ENCODE data around the gene RCOR2. TPM values are rescaled to one million over a fixed set of nuclear protein-coding genes. Genes with fewer than 3 reads are reported as not detected.

RCOR2 gene
- total RNA-seq, 1 donor from 2014 or later, result 18.8 TPM

DNA sequence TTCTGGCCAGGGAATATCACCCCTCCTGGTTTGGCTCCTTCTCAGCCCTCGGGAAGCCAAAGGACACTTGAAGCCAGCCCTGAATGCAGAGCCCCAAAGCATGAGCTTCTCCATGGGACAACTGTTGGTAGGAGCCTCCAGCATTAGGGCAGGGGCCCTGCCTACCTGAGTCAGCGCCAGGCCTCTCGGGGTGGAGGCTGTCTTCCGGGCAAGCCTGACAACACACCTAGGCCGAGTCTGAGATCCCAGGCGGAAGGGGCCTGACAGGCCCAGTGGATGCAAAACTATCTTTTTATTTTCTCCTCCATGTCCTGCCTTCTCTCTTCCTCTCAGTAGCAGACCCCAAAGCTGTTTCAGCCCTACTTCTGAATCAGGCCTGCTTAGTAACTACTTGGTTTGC lies 27.6 kb downstream of the RCOR2 start:
- H4K20me1 ChIP-seq (ENCODE audit: insufficient read depth, low read length), result peaks cover 94% of the 10 kb centered on the region
- Mint-ChIP-seq H3K4me1 (ENCODE audit: low read depth, unreplicated experiment) (peaks cover 25% of the 10 kb centered on the region), H3K27ac (ENCODE audit: unreplicated experiment) (no peak overlapping the region), H3K9me3 (ENCODE audit: unreplicated experiment) (no peaks in the 10 kb centered on the region), H3K36me3 (ENCODE audit: low read depth, unreplicated experiment) (peaks cover 12% of the 10 kb centered on the region), H3K4me3 (ENCODE audit: unreplicated experiment) (no peak overlapping the region), H3K27me3 (ENCODE audit: low read depth, unreplicated experiment) (no peaks in the 10 kb centered on the region)
- H3K27me3 ChIP-seq (ENCODE audit: insufficient read depth, low read length), result no peaks in the 10 kb centered on the region
- H3K4me1 ChIP-seq (ENCODE audit: insufficient read depth, low read length), result peaks cover 12% of the 10 kb centered on the region
- peaks cover 88% of the 10 kb centered on the region for H3K79me2 ChIP-seq (ENCODE audit: insufficient read depth, low read length)
- no peaks in the 10 kb centered on the region for H3K9me3 ChIP-seq (ENCODE audit: insufficient read depth, low read depth, low read length)
- DNase-seq (ENCODE audit: low read depth) (no peak), FAIRE-seq (no peak)
- no peak overlapping the region for H3K4me3 ChIP-seq (ENCODE audit: insufficient read depth, low read depth, low read length)
- TF ChIP-seq, protein P1, sequence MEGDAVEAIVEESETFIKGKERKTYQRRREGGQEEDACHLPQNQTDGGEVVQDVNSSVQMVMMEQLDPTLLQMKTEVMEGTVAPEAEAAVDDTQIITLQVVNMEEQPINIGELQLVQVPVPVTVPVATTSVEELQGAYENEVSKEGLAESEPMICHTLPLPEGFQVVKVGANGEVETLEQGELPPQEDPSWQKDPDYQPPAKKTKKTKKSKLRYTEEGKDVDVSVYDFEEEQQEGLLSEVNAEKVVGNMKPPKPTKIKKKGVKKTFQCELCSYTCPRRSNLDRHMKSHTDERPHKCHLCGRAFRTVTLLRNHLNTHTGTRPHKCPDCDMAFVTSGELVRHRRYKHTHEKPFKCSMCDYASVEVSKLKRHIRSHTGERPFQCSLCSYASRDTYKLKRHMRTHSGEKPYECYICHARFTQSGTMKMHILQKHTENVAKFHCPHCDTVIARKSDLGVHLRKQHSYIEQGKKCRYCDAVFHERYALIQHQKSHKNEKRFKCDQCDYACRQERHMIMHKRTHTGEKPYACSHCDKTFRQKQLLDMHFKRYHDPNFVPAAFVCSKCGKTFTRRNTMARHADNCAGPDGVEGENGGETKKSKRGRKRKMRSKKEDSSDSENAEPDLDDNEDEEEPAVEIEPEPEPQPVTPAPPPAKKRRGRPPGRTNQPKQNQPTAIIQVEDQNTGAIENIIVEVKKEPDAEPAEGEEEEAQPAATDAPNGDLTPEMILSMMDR (IDR thresholded peaks at IDR 0.05; ENCODE audit: insufficient read depth, low read depth, low read length), result no peak
- no peak for TF ChIP-seq EZH2 (IDR thresholded peaks at IDR 0.05; ENCODE audit: insufficient read depth, low read length)
- peaks cover 2% of the 10 kb centered on the region for H3K36me3 ChIP-seq (ENCODE audit: insufficient read depth, low read length)
- H3K27ac ChIP-seq (ENCODE audit: low read depth, low read length), result no peak overlapping the region
- H3K4me2 ChIP-seq (ENCODE audit: low read length), result no peak overlapping the region
- H2AFZ ChIP-seq (ENCODE audit: low read depth, low read length), result no peak overlapping the region
- H3K9ac ChIP-seq (ENCODE audit: low read length), result no peak overlapping the region

DNA sequence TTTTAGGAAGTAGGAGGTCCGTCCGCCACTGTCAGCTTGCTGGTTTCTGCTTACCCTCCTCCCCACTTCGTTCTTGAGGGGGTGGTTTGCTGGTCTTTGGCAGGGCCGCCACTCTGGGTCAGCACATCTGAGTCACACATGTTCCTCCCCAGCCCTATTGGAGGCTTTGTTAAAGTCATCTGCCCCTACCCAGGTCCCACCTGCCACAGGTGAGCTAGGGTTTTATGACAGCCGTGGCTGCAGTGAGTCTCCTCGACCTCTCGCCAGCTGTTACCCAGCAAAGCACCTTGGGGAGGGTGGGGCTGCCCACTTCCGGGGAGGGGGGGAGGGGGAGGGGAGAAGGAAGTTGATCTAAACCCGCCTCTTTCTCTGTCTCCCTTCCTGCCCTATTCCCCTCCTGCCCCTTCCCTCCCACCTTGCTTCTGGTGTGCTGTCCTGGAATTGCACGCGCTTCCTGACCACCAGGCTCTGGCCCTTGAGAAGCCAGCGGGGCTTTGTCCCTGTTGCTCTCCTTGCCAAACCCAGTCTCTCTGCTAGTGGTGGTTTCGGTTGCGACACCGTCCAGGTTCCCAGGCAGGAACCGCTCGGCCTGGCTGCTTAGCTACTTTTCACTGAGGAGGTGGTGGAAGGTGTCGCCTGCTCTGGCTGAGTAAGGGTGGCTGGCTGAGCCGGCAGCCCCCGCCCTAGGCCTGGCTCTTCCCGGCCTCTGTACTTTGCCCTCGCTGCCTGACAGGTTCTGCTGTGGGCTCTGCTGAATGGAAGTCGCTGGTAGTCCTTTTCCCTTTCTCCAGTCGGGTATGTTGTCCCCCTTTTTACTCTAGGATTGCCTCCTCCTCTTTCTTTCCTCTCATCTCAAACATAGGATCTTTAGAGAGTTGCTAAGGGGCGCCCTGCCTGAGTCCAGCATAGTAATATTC lies 28.5 kb downstream of the RCOR2 start:
- Mint-ChIP-seq H3K27ac (ENCODE audit: unreplicated experiment) (peak overlapping the region; percentile 55), H3K27me3 (ENCODE audit: low read depth, unreplicated experiment) (no peaks in the 10 kb centered on the region), H3K36me3 (ENCODE audit: low read depth, unreplicated experiment) (peaks cover 7% of the 10 kb centered on the region), H3K4me1 (ENCODE audit: low read depth, unreplicated experiment) (peaks cover 31% of the 10 kb centered on the region), H3K9me3 (ENCODE audit: unreplicated experiment) (no peaks in the 10 kb centered on the region), H3K4me3 (ENCODE audit: unreplicated experiment) (peak overlapping the region; percentile 47)
- Histone ChIP-seq H3K36me3 (ENCODE audit: insufficient read depth, low read length) (peaks cover 2% of the 10 kb centered on the region), H3K4me1 (ENCODE audit: insufficient read depth, low read length) (peaks cover 12% of the 10 kb centered on the region), H2AFZ (ENCODE audit: low read depth, low read length) (no peak overlapping the region), H3K4me2 (ENCODE audit: low read length) (peak overlapping the region; percentile 53), H3K9ac (ENCODE audit: low read length) (peak overlapping the region; percentile 32), H3K27me3 (ENCODE audit: insufficient read depth, low read length) (no peaks in the 10 kb centered on the region), H4K20me1 (ENCODE audit: insufficient read depth, low read length) (peaks cover 95% of the 10 kb centered on the region), H3K79me2 (ENCODE audit: insufficient read depth, low read length) (peaks cover 85% of the 10 kb centered on the region), H3K4me3 (ENCODE audit: insufficient read depth, low read depth, low read length) (no peak overlapping the region), H3K9me3 (ENCODE audit: insufficient read depth, low read depth, low read length) (no peaks in the 10 kb centered on the region), H3K27ac (ENCODE audit: low read depth, low read length) (no peak overlapping the region)
- FAIRE-seq, result no peak
- TF ChIP-seq EZH2 (IDR thresholded peaks at IDR 0.05; ENCODE audit: insufficient read depth, low read length), result no peak
- TF ChIP-seq, protein P1 (IDR thresholded peaks at IDR 0.05; ENCODE audit: insufficient read depth, low read depth, low read length), result no peak
- DNase-seq (ENCODE audit: low read depth), result peak; percentile 65

Data from astrocyte (in vitro differentiated cells and primary cell).